Astrocyte (in vitro differentiated cells and primary cell): ENCODE data around the gene FAM168A. TPM values are rescaled to one million over a fixed set of nuclear protein-coding genes. Genes with fewer than 3 reads are reported as not detected.
A peak's percentile ranks its signal among the peaks of the same experiment; 100 is the strongest.

Source experiments
- DNase-seq: peaks from one replicate; pipeline ENCODE4 v3.0.0-alpha.2; 2010; ENCODE audit warnings: low read depth
- FAIRE-seq: peaks from 2 replicates; lab custom pipeline; 2011; peaks lifted over from hg19 to GRCh38; lab: Jason Lieb, UNC
- H2AFZ ChIP-seq: 2 replicates; pipeline ENCODE4 v1.6.0; 2012; ENCODE audit warnings: low read depth, low read length, inconsistent platforms
- H3K27ac ChIP-seq: 2 replicates; pipeline ENCODE4 v1.5.1; 2011; ENCODE audit warnings: low read depth, low read length, inconsistent platforms
- H3K27me3 ChIP-seq: 2 replicates; pipeline ENCODE4 v1.6.0; 2011; ENCODE audit warnings: low read length, inconsistent platforms; ENCODE audit not compliant: insufficient read depth
- H3K36me3 ChIP-seq: 2 replicates; pipeline ENCODE4 v1.5.1; 2011; ENCODE audit warnings: low read length, inconsistent platforms; ENCODE audit not compliant: insufficient read depth
- H3K4me1 ChIP-seq: 2 replicates; pipeline ENCODE4 v1.5.1; 2011; ENCODE audit warnings: low read length, inconsistent platforms; ENCODE audit not compliant: insufficient read depth
- H3K4me2 ChIP-seq: 2 replicates; pipeline ENCODE4 v1.6.0; 2012; ENCODE audit warnings: low read length, inconsistent platforms
- H3K4me3 ChIP-seq: 2 replicates; pipeline ENCODE4 v1.5.1; 2011; ENCODE audit warnings: low read depth, mild to moderate bottlenecking, low read length, inconsistent platforms; ENCODE audit not compliant: insufficient read depth
- H3K79me2 ChIP-seq: 2 replicates; pipeline ENCODE4 v1.6.0; 2012; ENCODE audit warnings: mild to moderate bottlenecking, low read length, inconsistent platforms; ENCODE audit not compliant: insufficient read depth
- H3K9ac ChIP-seq: 2 replicates; pipeline ENCODE4 v1.6.0; 2012; ENCODE audit warnings: mild to moderate bottlenecking, low read length, inconsistent platforms
- H3K9me3 ChIP-seq: 2 replicates; pipeline ENCODE4 v1.5.1; 2012; ENCODE audit warnings: low read depth, mild to moderate bottlenecking, low read length, inconsistent platforms; ENCODE audit not compliant: insufficient read depth
- H4K20me1 ChIP-seq: 2 replicates; pipeline ENCODE4 v1.6.0; 2012; ENCODE audit warnings: low read length, inconsistent platforms; ENCODE audit not compliant: insufficient read depth
- H3K27ac Mint-ChIP-seq: one replicate; pipeline ENCODE4 v1.8.0; 2021; ENCODE audit warnings: mild to moderate bottlenecking, mixed read lengths; ENCODE audit not compliant: unreplicated experiment
- H3K27me3 Mint-ChIP-seq: one replicate; pipeline ENCODE4 v1.8.0; 2021; ENCODE audit warnings: low read depth, mixed read lengths; ENCODE audit not compliant: unreplicated experiment
- H3K36me3 Mint-ChIP-seq: one replicate; pipeline ENCODE4 v1.8.0; 2021; ENCODE audit warnings: low read depth, mixed read lengths; ENCODE audit not compliant: unreplicated experiment
- H3K4me1 Mint-ChIP-seq: one replicate; pipeline ENCODE4 v1.8.0; 2021; ENCODE audit warnings: low read depth, mixed read lengths; ENCODE audit not compliant: unreplicated experiment
- H3K4me3 Mint-ChIP-seq: one replicate; pipeline ENCODE4 v1.8.0; 2021; ENCODE audit warnings: mild to moderate bottlenecking, moderate library complexity, mixed read lengths; ENCODE audit not compliant: unreplicated experiment
- H3K9me3 Mint-ChIP-seq: one replicate; pipeline ENCODE4 v1.8.0; 2021; ENCODE audit warnings: mild to moderate bottlenecking, mixed read lengths; ENCODE audit not compliant: unreplicated experiment
- EZH2 ChIP-seq: IDR thresholded peaks from 2 replicates; pipeline ENCODE4 v1.6.1; 2012; ENCODE audit warnings: mild to moderate bottlenecking, low read length, inconsistent platforms; ENCODE audit not compliant: insufficient read depth
- total RNA-seq: library from RNA; stranded (reverse); gene quantifications from 2 replicates; pipeline ENCODE4 v1.2.1, GENCODE V29; 2021
- TF ChIP-seq, protein P1 (sequence below): IDR thresholded peaks from 2 replicates; pipeline ENCODE4 v1.5.1; 2011; ENCODE audit warnings: low read depth, mild to moderate bottlenecking, inconsistent platforms, low read length, moderate library complexity; ENCODE audit not compliant: insufficient read depth

Gene FAM168A
- total RNA-seq, 1 donor from 2014 or later, result 44.8 TPM

DNA sequence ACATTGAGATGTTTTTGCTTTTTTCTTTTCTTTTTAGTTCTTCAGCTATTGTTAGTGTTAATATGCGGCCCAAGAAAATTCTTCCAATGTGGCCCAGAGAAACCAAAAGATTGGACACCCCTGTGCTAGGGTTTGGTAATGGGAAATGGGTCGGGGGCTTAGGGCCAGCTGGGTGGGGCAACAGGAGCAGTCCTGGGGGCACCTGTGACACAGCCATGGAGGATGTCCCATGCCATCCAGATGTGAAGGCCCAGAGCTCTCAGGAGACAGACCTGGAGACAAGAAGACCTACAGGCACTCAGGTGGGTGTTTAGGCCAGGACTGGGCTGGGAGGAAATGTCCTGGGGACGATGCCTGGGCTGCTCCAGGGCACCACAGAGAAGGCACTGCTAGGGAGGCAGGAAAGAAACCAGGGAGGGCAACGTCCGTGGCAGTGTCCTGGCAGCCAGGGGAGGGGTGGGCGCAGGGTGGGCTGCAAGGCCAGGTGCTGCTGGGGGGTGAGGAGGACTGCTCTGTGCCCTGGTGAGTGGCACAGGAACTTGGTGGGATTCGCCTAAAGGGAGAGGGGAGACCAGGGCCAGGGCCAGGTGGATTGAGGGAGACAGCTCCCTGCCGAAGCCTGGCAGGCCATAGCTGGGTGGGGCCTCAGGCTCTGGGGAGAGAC lies 200.3 kb downstream of the FAM168A start:
- no peak overlapping the region for H3K4me2 ChIP-seq
- peaks cover 18% of the 10 kb centered on the region for H4K20me1 ChIP-seq
- H2AFZ ChIP-seq, result no peak overlapping the region
- H3K36me3 ChIP-seq, result no peaks in the 10 kb centered on the region
- H3K27me3 ChIP-seq, result no peaks in the 10 kb centered on the region
- no peaks in the 10 kb centered on the region for H3K79me2 ChIP-seq
- peak overlapping the region; percentile 58 for H3K27ac Mint-ChIP-seq
- FAIRE-seq, result no peak
- no peak overlapping the region for H3K9ac ChIP-seq
- H3K9me3 Mint-ChIP-seq, result no peaks in the 10 kb centered on the region
- H3K4me3 ChIP-seq, result no peak overlapping the region
- H3K9me3 ChIP-seq, result no peaks in the 10 kb centered on the region
- H3K4me1 ChIP-seq, result peaks cover 24% of the 10 kb centered on the region
- no peaks in the 10 kb centered on the region for H3K36me3 Mint-ChIP-seq
- no peak overlapping the region for H3K4me3 Mint-ChIP-seq
- H3K4me1 Mint-ChIP-seq, result peaks cover 19% of the 10 kb centered on the region
- no peak for TF ChIP-seq EZH2
- TF ChIP-seq, protein P1, sequence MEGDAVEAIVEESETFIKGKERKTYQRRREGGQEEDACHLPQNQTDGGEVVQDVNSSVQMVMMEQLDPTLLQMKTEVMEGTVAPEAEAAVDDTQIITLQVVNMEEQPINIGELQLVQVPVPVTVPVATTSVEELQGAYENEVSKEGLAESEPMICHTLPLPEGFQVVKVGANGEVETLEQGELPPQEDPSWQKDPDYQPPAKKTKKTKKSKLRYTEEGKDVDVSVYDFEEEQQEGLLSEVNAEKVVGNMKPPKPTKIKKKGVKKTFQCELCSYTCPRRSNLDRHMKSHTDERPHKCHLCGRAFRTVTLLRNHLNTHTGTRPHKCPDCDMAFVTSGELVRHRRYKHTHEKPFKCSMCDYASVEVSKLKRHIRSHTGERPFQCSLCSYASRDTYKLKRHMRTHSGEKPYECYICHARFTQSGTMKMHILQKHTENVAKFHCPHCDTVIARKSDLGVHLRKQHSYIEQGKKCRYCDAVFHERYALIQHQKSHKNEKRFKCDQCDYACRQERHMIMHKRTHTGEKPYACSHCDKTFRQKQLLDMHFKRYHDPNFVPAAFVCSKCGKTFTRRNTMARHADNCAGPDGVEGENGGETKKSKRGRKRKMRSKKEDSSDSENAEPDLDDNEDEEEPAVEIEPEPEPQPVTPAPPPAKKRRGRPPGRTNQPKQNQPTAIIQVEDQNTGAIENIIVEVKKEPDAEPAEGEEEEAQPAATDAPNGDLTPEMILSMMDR, result no peak
- no peak for DNase-seq
- no peaks in the 10 kb centered on the region for H3K27me3 Mint-ChIP-seq
- no peak overlapping the region for H3K27ac ChIP-seq

DNA sequence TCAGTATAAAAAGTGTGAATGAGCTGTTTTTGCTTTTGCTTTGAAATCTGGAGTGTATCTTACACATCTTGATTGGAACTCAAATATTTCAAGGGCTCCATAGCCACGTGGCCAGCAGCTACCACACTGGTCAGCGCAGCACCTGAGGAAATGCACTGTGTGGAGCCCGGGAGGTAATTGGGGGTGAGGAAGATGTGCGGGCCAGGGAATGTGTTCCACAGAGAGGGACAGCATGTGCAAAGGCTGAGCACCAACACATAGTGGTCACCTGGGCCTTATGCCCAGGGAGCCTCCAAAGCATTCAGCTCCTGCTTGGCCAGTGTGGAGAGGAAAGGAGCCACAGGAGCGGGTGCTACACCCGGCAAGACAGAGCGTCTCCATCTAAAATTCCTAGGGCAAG lies 200.9 kb downstream of the FAM168A start:
- H3K9me3 ChIP-seq, result no peaks in the 10 kb centered on the region
- H3K4me3 Mint-ChIP-seq, result no peak overlapping the region

More for the DNA sequence above, 200.9 kb downstream of the FAM168A start:
- H3K9me3 Mint-ChIP-seq, result no peaks in the 10 kb centered on the region
- Histone ChIP-seq H2AFZ (no peak overlapping the region), H3K4me2 (no peak overlapping the region), H4K20me1 (peaks cover 18% of the 10 kb centered on the region), H3K4me1 (peaks cover 24% of the 10 kb centered on the region), H3K79me2 (no peaks in the 10 kb centered on the region), H3K4me3 (no peak overlapping the region), H3K27me3 (no peaks in the 10 kb centered on the region), H3K36me3 (no peaks in the 10 kb centered on the region), H3K27ac (no peak overlapping the region), H3K9ac (no peak overlapping the region)
- DNase-seq (no peak), FAIRE-seq (no peak)
- no peak overlapping the region for H3K27ac Mint-ChIP-seq
- no peaks in the 10 kb centered on the region for H3K36me3 Mint-ChIP-seq
- no peaks in the 10 kb centered on the region for H3K27me3 Mint-ChIP-seq
- peaks cover 19% of the 10 kb centered on the region for H3K4me1 Mint-ChIP-seq
- TF ChIP-seq, protein P1, result no peak
- TF ChIP-seq EZH2, result no peak
